Embryonic facial prominence (tissue), 1 donor: ENCODE results near the gene CEP83.
A peak's percentile ranks its signal among the peaks of the same experiment; 100 is the strongest.
"Not testable (repeated sequence)": the region's sequence is repeated elsewhere in the genome, so short reads cannot be mapped to it uniquely, and the experiment has no call there.

Experiments used
- DNase-seq: peaks from one replicate; pipeline ENCODE4 v3.0.0-alpha.2; 2016; ENCODE audit errors: extremely low spot score

Gene CEP83

GRCh38 chr12:94433744-94434143 is 25.9 kb downstream of the CEP83 start:
- no peak for DNase-seq

- DNase-seq, result no peak
These were observed 29.4 kb downstream of the CEP83 start for GRCh38 chr12:94430304-94430703.

GRCh38 chr12:94429633-94430032 is 30.0 kb downstream of the CEP83 start:
- DNase-seq, result no peak

GRCh38 chr12:94429191-94429590 is 30.5 kb downstream of the CEP83 start:
- DNase-seq, result no peak

GRCh38 chr12:94427501-94428381 is 31.9 kb downstream of the CEP83 start:
- peak; percentile 59 for DNase-seq

- no peak for DNase-seq
These were observed 33.6 kb downstream of the CEP83 start for GRCh38 chr12:94426049-94426448.

- DNase-seq, result not testable (repeated sequence)
These were observed 34.8 kb downstream of the CEP83 start for GRCh38 chr12:94424830-94425229.

GRCh38 chr12:94421868-94422740 is 37.6 kb downstream of the CEP83 start:
- no peak for DNase-seq

- no peak for DNase-seq
These were observed 41.1 kb downstream of the CEP83 start for GRCh38 chr12:94418517-94418916.

- no peak for DNase-seq
These were observed 43.1 kb downstream of the CEP83 start for GRCh38 chr12:94416613-94417012.

GRCh38 chr12:94415066-94415465 is 44.6 kb downstream of the CEP83 start:
- no peak for DNase-seq

- DNase-seq, result no peak
These were observed 54.1 kb downstream of the CEP83 start for GRCh38 chr12:94405413-94406116.

- DNase-seq, result no peak
These were observed 54.8 kb downstream of the CEP83 start for GRCh38 chr12:94404854-94405253.

- DNase-seq, result no peak
These were observed 58.3 kb downstream of the CEP83 start for GRCh38 chr12:94401326-94401725.

GRCh38 chr12:94398685-94399084 is 61.0 kb downstream of the CEP83 start:
- not testable (repeated sequence) for DNase-seq

- no peak for DNase-seq
These were observed 62.3 kb downstream of the CEP83 start for GRCh38 chr12:94397401-94397800.

GRCh38 chr12:94396014-94396413 is 63.7 kb downstream of the CEP83 start:
- DNase-seq, result not testable (repeated sequence)

GRCh38 chr12:94390130-94390485 is 69.6 kb downstream of the CEP83 start:
- no peak for DNase-seq

- not testable (repeated sequence) for DNase-seq
These were observed 70.1 kb downstream of the CEP83 start for GRCh38 chr12:94389482-94390129.

GRCh38 chr12:94386422-94386821 is 73.2 kb downstream of the CEP83 start:
- no peak for DNase-seq

GRCh38 chr12:94384030-94384429 is 75.6 kb downstream of the CEP83 start:
- DNase-seq, result no peak

GRCh38 chr12:94380507-94380906 is 79.2 kb downstream of the CEP83 start:
- no peak for DNase-seq
